Measurements from ENCODE around the gene MTF2. TPM values are rescaled to one million over a fixed set of nuclear protein-coding genes. Genes with fewer than 3 reads are reported as not detected.

MTF2 gene
- total RNA-seq, 1 donor from 2014 or later: 16.7 TPM

DNA sequence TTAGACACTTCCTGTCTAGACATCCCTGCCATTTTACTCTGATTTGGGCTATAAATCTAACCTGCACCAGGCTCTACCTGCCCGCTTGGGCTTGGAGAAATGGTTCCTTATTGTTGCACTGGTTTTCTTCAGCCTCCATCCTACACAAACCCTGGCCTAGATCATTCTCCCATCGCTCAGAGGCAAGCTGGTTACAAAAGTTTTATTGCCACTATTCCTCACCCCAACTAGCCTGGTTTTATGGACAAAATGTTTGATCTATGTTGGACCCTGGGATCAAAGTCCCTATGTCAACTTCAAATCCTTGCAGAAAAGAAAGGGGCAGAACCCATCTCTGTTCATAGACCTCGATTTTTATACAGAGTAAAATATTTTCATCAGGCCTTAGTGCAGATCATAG is 31.5 kb upstream of the MTF2 start:
- Histone ChIP-seq H3K9me3 (no peaks in the 10 kb centered on the region), H3K27me3 (no peaks in the 10 kb centered on the region), H3K36me3 (no peaks in the 10 kb centered on the region), H3K27ac (no peak overlapping the region), H3K4me3 (no peak overlapping the region), H3K4me1 (no peaks in the 10 kb centered on the region)
- no peak for TF ChIP-seq POLR2A (IDR thresholded peaks at IDR 0.05)
- TF ChIP-seq POLR2AphosphoS5 (IDR thresholded peaks at IDR 0.05; ENCODE audit: insufficient read depth in 1 of 2, low read depth in 1 of 2): no peak
- TF ChIP-seq, protein P1, sequence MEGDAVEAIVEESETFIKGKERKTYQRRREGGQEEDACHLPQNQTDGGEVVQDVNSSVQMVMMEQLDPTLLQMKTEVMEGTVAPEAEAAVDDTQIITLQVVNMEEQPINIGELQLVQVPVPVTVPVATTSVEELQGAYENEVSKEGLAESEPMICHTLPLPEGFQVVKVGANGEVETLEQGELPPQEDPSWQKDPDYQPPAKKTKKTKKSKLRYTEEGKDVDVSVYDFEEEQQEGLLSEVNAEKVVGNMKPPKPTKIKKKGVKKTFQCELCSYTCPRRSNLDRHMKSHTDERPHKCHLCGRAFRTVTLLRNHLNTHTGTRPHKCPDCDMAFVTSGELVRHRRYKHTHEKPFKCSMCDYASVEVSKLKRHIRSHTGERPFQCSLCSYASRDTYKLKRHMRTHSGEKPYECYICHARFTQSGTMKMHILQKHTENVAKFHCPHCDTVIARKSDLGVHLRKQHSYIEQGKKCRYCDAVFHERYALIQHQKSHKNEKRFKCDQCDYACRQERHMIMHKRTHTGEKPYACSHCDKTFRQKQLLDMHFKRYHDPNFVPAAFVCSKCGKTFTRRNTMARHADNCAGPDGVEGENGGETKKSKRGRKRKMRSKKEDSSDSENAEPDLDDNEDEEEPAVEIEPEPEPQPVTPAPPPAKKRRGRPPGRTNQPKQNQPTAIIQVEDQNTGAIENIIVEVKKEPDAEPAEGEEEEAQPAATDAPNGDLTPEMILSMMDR (IDR thresholded peaks at IDR 0.05): no peak
- intact Hi-C loops (cut with DNase I): no loop called here
- no peak for DNase-seq (ENCODE audit: extremely low spot score in 2 of 2)

DNA sequence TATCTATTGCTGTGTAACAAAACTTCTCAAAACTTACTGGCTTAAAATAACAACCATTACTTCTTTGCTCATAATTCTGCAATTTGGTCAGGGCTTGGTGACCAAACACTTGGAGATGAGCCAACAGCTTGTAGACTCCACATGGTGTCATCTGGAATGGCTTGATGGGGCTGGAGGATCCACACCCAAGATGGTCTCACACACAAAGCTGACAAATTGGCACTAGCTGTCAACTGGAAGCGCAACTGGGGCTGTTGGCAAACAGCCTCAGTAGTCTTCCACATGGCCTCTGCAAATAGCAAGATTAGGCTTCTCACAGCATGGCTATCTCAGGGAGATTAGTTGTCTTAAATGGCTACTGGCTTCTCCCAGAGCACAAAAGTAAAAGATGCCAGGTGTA is 27.1 kb upstream of the MTF2 start:
- DNase-seq (ENCODE audit: extremely low spot score in 2 of 2): no peak
- Histone ChIP-seq H3K4me1 (no peaks in the 10 kb centered on the region), H3K4me3 (no peak overlapping the region), H3K27ac (no peak overlapping the region), H3K27me3 (no peaks in the 10 kb centered on the region), H3K9me3 (no peaks in the 10 kb centered on the region), H3K36me3 (no peaks in the 10 kb centered on the region)
- no peak for TF ChIP-seq POLR2A (IDR thresholded peaks at IDR 0.05)
- intact Hi-C loops (cut with DNase I): no loop called here

DNA sequence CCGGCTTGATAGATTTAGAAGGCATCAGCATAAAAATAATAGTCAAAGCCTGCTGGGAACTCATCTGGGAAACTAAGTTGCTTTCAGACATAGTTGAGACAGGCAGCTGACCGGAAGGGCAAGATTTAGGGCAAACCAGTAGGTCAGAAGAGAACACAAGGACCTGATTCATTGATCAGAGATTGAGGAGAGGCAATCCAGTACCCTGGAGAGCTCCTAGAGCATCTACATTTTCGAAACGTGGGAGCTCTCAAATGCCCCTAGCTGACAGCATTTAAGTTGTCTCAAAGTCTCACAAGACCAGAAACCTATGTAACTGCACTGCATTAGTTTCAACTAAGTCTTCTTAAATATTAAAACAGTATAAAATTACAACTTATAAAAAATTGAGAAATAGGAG is 22.9 kb upstream of the MTF2 start:
- TF ChIP-seq POLR2A (IDR thresholded peaks at IDR 0.05): no peak
- TF ChIP-seq, protein P1 (IDR thresholded peaks at IDR 0.05): no peak
- TF ChIP-seq POLR2AphosphoS5 (IDR thresholded peaks at IDR 0.05; ENCODE audit: insufficient read depth in 1 of 2, low read depth in 1 of 2): no peak
- DNase-seq (ENCODE audit: extremely low spot score in 2 of 2): no peak
- intact Hi-C loops (cut with DNase I): no loop called here
- H3K9me3 ChIP-seq: no peaks in the 10 kb centered on the region
- H3K27ac ChIP-seq: no peak overlapping the region
- H3K4me1 ChIP-seq: no peaks in the 10 kb centered on the region
- no peaks in the 10 kb centered on the region for H3K36me3 ChIP-seq
- H3K4me3 ChIP-seq: no peak overlapping the region
- H3K27me3 ChIP-seq: no peaks in the 10 kb centered on the region

DNA sequence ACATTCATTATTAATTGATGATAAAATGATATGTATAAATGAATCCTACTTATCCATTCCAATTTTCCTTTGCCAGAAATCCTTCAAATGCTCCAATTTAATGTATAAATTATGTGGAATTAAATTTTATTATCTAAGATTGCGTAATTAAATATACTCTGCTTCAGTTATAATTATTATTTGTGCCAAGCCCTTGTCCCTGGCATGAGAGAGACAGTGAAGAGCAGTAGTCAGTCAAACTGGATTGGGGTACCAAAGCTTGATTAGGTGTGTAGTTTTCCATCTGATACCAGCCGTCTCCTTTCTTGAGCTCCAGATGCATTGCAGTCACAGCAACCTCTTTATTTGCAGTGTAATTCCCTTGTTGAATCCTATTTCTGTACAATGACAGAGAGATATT is 22.4 kb upstream of the MTF2 start:
- intact Hi-C loops (cut with DNase I): no loop called here
- TF ChIP-seq POLR2AphosphoS5 (IDR thresholded peaks at IDR 0.05; ENCODE audit: insufficient read depth in 1 of 2, low read depth in 1 of 2) (no peak), POLR2A (IDR thresholded peaks at IDR 0.05) (no peak)
- TF ChIP-seq, protein P1 (IDR thresholded peaks at IDR 0.05): no peak
- no peak for DNase-seq (ENCODE audit: extremely low spot score in 2 of 2)
- Histone ChIP-seq H3K4me3 (no peak overlapping the region), H3K9me3 (no peaks in the 10 kb centered on the region), H3K27ac (no peak overlapping the region), H3K27me3 (no peaks in the 10 kb centered on the region), H3K4me1 (no peaks in the 10 kb centered on the region), H3K36me3 (no peaks in the 10 kb centered on the region)

DNA sequence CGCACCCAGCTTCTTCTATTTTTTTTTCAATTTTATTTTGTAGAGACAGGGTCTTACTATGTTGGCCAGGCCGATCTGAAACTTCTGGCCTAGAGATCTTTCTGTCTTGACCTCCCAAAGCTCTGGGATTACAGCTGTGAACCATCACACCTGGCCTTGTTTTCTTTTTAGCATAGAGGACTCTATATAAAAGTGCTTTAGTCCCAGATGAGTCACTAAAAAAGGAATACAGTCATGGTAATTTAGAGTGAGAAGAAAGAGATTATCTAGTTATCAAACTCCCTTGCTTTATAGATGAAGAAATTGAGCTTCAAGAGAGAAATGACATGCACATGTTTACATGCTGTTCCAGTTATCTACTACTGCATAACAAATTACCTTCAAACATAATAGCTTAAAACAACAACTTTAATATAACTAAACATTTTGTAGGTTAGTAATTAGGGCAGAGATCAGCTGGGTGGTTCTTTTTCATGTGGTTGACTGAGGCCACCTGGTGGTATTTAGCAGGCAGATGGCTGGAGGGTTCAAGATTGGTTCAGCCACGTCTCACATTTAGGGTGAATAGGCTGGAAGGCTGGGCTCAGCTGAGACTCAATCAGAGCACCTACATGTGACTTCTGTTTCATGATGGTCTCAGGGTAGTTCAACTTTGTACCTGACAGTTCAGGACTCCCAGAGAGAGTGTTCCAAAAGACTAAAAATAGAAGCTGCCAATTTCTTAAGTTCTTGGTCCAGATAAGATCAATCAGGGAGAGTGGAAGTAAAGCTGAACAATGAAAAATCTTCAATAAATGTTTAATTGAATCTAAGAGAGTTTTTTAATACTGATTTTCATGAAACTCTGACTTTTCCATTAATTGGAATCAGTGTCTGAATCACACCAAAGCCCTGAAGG is 16.9 kb upstream of the MTF2 start:
- Histone ChIP-seq H3K27ac (no peak overlapping the region), H3K4me1 (no peaks in the 10 kb centered on the region), H3K4me3 (no peak overlapping the region), H3K27me3 (no peaks in the 10 kb centered on the region), H3K36me3 (no peaks in the 10 kb centered on the region), H3K9me3 (no peaks in the 10 kb centered on the region)
- DNase-seq (ENCODE audit: extremely low spot score in 2 of 2): no peak
- intact Hi-C loops (cut with DNase I): no loop called here
- TF ChIP-seq, protein P1 (IDR thresholded peaks at IDR 0.05): no peak
- no peak for TF ChIP-seq POLR2AphosphoS5 (IDR thresholded peaks at IDR 0.05; ENCODE audit: insufficient read depth in 1 of 2, low read depth in 1 of 2)
